ENCODE data around the gene TLCD3B.
A peak's percentile ranks its signal among the peaks of the same experiment; 100 is the strongest.
"Not testable (repeated sequence)": the region's sequence is repeated elsewhere in the genome, so short reads cannot be mapped to it uniquely, and the experiment has no call there.

Gene TLCD3B

DNA sequence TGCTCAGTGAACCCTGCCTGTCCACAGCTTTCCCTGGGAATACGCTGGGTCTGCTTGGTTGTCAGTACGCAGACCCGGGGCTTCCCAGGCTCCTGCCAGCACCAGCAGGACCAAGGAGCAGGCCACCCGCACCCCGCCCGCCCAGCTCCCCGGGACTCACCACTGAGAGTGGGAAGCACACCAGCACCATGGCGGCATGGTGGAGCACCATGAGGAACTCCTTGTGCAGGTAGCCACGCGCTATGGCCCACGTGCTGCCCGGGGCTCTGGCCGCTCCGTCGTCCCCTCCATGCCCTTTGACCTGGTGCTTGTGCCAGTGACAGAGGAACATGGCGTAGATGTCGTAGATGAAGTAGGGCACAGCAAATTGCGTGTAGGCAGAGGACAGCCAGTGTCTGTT is 4.6 kb downstream of the TLCD3B start:
- DNase-seq (ENCODE audit: low read depth in 1 of 2, low spot score in 1 of 2), result no peak

DNA sequence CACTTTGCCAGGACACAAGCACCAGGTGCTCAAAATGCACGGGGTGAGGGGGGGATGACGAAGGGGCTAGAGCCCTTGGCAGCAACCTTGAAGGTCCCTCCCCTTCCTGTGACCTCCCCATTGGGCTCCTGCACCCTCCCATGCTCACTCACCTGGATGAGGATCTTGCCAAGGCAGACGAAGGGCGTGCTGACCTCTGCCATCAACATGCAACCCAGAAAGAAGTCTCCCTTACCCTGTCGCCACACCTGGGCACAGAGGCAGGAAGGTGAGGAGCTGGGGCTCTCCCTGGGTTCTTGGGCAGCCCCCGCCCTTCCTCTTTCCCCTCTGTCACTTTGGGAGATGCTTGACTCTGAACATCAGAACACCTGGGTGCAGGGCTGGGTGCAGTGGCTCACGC is 5.5 kb downstream of the TLCD3B start:
- DNase-seq (ENCODE audit: low read depth in 1 of 2, low spot score in 1 of 2), result no peak

DNA sequence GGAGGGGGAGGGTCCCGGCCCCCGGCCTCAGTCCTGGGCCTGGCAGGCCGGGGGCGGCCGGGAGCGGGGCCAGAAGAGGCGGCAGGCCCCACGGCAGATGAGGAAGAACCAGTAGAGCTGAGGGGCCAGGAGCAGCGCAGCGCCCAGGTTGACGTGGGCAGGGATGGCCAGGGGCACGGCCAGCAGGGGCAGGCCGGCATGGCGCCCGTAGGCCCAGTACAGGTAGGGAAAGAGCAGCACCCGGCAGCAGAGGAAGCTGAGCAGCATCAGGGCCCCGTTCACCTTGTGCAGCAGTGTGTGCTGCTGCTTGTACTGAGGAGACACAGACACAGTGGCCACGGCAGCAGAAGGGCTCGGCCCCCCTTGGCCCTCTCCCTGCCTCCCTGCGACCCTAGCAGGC is 5.9 kb downstream of the TLCD3B start:
- DNase-seq (ENCODE audit: low read depth in 1 of 2, low spot score in 1 of 2), result no peak

DNA sequence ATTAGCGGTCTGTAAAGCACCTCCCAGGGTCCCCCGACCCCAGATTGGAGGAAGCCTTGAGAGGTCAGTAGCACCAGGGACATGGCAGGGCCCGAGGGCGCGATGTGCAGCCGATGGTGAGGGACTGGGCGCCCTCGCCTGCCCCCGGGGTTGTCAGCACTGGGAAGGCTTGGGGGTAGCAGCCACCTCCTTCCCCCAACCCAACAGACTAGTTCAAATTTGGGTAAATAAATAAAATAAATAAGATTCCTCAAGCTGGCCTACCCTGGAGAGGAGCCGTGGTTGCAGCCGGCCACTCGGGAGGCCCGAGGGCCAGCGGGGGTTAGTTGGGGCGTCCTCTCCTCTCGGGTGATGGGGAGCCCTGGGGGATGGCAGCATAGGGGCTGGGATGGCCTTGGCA is 6.6 kb downstream of the TLCD3B start:
- no peak for DNase-seq (ENCODE audit: low read depth in 1 of 2, low spot score in 1 of 2)

DNA sequence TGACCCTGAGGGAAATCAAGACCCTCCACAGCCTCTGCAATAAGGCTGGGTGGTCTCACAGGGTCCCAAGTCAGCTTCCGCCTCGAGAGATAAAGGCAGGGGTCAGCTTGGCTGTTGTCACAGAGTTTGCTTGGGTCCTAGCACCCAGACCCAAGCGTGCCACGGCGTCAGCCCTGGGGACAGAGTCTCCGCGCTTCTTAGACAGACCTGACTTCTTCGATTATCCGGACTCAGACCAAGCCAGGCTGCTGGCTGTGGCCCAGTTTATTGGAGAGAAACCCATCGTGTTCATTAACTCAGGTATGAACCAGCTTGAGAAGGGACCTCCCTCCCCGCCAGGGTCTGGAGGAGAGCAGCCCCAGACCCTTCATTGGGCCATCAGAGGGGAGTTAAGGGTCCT is 7.5 kb downstream of the TLCD3B start:
- DNase-seq (ENCODE audit: low read depth in 1 of 2, low spot score in 1 of 2), result no peak

DNA sequence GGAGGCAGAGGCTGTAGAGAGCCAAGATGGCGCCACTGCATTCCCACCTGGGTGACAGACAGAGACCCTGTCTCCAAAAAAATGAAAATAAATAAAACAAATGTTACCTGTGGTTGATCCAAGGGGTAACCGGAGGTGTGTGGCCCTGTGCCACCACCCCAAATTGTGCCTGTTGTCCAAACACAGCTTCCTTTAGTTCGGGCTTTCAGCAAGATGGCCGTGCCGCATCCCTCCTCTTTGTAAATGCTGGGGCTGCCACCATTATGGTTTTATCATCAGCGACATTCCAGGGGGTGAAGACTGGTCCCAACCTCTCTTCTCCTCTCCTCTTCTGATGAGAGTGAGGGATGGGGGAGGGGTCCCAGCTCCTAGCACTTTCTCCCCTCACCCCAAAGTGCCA is 8.2 kb downstream of the TLCD3B start, which contains the start of gene C16orf92:
Gene C16orf92 (plus strand): TSS at position 312 of the 400 bp plus-strand sequence. CDS start 143 bp downstream, outside the sequence.
- DNase-seq (ENCODE audit: low read depth in 1 of 2, low spot score in 1 of 2), result no peak

DNA sequence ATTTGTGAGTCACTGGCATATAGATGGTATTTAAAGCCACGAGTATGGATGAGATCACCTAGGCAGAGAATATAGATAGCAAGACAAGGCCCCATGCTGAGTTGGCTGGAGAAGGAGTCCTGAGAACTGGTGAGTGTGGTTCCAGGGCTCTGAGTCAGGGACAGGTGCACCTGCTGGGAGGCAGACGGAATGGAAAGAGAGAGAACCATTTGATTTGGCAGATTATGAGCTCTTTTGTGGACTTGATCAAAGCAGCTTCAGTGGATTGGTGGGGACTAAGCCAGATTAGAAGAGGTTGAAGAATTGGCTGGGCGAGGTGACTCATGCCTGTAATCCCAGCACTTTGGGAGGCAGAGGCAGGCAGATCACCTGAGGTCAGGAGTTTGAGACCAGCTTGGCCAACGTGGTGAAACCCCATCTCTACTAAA is 12.3 kb downstream of the TLCD3B start:
- DNase-seq (ENCODE audit: low read depth in 1 of 2, low spot score in 1 of 2), result no peak

GRCh38 chr16:30017937-30018336 is 13.1 kb downstream of the TLCD3B start:
- not testable (repeated sequence) for DNase-seq (ENCODE audit: low read depth in 1 of 2, low spot score in 1 of 2)

- no peak for DNase-seq (ENCODE audit: low read depth in 1 of 2, low spot score in 1 of 2)
Measured at GRCh38 chr16:30017277-30017656, 13.8 kb downstream of the TLCD3B start.

GRCh38 chr16:30016555-30017276 is 14.4 kb downstream of the TLCD3B start:
- no peak for DNase-seq (ENCODE audit: low read depth in 1 of 2, low spot score in 1 of 2)

DNA sequence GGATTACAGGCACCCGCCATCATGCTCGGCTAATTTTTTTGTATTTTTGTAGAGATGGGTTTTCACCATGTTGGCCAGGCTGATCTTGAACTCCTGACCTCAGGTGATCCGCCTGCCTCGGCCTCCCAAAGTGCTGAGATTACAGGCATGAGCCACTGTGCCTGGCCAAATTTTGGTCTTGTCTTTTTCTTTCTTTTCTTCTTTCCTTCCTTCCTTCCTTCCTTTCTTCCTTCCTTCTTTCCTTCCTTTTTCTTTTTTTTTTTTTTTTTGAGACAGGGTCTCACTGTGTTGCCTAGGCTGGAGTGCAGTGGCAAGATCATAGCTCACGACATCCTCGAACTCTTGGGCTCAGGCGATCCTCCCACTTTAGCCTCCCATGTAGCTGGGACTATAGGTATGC is 15.6 kb downstream of the TLCD3B start:
- not testable (repeated sequence) for DNase-seq (ENCODE audit: low read depth in 1 of 2, low spot score in 1 of 2)

GRCh38 chr16:30012598-30012997 is 18.5 kb downstream of the TLCD3B start:
- not testable (repeated sequence) for DNase-seq (ENCODE audit: low read depth in 1 of 2, low spot score in 1 of 2)

DNA sequence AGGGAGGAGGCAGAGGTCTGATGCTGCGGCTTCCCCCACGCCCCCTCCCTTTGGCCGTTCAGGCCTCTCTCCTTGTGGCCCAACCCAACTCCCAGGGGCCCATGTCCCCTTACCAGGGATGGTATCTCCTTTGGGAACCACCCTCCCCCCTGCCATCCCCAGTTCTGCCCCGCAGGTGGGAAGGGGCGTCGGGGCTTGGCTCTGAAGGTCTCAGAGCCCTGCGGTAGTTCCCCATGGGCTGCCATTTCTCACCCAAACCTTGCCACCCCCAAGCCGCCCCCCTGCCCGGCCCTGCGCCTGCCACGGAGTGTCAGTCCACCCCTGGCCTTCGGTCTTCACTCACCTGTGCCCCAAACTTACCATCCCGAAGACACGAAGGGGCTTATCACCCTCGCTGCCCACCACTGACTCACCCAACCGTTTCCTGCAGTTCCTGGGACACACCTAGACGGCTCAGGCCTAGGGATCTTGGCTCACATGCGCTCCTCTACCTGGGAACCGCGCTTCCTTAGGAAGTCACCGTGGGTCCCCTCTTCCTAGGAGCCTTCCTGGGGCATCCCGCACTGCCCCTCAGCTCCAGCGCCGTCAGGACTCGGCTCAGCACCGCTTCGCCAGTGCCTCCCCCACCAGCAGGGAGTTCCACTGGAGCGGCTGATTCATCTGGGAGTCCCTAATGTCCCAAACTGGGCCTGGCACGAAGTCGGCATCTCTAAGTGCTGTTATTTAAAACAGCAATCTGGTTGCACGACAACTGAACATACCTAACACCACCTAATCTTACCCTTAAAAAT is 19.2 kb downstream of the TLCD3B start:
- no peak for DNase-seq (ENCODE audit: low read depth in 1 of 2, low spot score in 1 of 2)

DNA sequence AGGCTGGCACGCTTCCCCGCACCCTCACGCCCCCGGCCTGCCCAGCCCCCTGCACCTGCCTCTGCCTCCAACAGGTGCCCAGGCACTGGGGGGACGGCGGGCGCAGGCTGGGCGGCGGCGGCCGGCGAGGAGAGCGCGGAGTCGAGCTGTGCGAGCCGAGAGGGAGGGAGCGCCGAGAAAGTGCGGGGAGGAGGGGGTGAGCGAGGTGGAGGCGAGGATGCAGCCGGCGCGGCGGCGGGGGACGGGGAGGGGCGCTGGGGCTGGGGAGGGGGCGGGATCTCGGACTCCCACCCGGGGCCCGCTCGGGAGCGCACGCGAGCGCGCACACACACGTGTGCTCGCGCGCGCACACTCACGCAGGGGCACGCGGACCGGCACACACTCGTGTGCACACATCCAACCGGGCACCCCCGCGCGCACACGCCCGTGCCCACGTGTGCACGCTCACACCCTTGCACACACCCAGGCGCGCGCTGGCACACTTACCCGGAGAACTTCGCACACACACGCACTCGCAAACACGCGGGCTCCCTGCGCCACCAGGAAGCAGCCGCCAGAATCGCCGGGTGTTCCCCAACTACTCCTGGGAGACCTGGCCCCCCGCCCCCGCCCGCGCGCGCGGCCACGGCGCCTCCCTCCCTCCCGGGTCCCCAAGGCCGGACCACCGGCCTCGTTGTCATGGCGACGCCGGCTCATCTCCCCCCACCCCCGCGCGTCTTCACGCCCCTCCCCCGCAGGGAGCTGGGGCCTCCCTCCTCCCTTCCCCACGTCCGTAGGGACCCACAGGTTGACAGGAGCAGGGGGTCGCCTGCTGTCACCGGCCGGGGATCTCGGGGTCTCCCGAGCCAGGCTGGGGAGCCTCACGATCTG is 20.0 kb downstream of the TLCD3B start, which contains the start of gene DOC2A:
Gene DOC2A (minus strand): TSS at position 184 of the 870 bp plus-strand sequence. CDS start 805 bp downstream, outside the sequence.
- DNase-seq (ENCODE audit: low read depth in 1 of 2, low spot score in 1 of 2), result peak in 1 of 2 donors; percentile 25

GRCh38 chr16:30009990-30010843 is 20.9 kb downstream of the TLCD3B start:
- DNase-seq (ENCODE audit: low read depth in 1 of 2, low spot score in 1 of 2), result no peak

DNA sequence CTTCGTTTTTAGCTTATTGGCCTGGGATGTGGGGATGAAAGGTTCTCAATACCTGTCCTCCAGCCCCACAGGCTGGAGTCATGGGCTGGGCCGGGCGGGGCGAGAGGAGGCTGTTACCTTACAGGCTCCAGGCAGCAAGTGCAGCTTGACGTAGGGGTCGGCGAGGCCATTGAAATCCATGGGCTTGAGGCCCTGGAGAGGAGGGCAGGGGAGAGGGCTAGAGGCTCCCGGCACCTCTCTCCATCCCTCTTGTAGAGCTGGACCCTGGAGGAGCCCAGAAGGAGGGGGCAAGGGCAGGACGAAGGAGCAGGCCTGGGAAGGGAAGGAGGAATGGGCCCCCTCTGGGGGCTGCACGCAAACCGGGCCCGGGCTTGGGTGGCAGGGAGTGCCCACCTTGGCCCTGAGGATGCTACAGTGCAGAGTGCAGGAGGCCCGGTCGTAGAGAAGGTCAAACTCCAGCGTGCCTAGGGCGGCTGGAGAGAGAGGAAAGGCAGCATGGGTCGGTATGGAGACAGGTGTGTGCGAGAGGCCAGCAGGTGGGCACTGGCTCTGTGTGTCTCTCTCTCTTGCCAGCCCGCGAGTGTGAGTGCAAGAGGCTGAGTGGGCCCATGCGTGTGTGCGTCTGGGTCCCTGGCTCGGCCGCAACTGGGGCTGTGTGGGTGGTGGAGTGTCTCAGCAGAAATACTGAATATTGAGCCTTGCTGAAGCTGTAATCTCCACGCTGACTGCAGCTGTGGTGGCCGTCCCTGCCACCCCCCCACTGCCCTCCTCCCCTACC is 21.8 kb downstream of the TLCD3B start:
- DNase-seq (ENCODE audit: low read depth in 1 of 2, low spot score in 1 of 2), result no peak

- DNase-seq (ENCODE audit: low read depth in 1 of 2, low spot score in 1 of 2), result no peak
Measured at GRCh38 chr16:30007378-30007895, 23.6 kb downstream of the TLCD3B start.

DNA sequence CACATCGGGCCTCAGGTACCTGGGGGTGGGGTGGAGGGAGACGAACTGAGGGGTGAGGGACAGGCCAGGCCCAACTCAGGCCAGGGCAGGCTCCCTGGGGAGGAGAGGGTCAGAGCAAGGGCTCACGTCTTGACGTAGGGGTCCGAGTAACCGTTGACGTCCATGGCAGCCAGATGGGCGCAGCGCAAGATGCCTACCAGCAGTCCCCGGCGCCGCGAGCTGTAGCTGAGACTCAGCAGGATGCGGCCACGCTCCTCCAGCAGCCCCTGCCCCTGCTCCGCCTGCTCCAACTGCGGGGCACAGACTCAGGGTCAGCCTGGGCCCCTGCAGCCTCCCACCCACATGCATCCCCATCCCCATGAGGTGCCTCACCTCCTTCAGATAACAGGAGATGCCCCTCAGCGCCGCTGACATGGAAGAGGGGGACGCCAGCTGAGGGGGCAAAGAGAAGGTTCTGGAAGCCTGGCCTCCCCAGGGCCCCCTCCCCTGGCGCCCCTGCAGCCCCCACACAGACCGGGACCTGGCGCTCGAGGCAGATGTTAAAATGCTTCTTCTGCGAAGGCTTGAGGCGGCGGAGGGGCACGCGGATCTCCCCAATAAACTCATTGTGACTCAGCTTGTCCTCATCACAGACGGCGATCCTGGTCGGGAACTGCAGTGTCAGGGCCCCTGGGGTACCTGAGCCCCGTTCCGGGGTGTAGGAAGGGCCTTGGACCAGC is 24.3 kb downstream of the TLCD3B start:
- no peak for DNase-seq (ENCODE audit: low read depth in 1 of 2, low spot score in 1 of 2)

DNA sequence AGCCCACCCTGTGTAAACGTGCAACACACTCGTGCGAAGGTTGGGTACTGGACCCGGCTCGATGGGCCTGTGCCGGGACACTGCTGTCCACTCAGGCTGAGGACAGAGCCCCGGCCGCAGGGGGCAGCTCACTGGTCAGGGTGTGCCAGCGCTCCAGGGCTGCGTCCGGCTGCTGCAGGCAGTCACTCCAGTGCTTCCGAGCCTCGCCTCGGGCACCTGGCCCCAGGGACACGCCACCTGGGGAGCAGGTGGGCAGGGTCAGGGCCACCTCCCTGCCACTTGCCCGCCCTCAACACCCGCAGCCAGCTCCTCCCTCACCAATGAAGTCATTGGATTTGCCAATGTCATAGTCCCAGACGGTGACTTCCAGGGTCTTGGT is 25.0 kb downstream of the TLCD3B start:
- no peak for DNase-seq (ENCODE audit: low read depth in 1 of 2, low spot score in 1 of 2)

All from stimulated activated CD4-positive, alpha-beta T cell treated with anti-CD3 and anti-CD28 coated beads, Interleukin-15, amount 100 ng/mL, for 1 hour (primary cell).